Tibial artery (tissue), 4 donors: ENCODE results near the gene ALS2.

Source experiments
- DNase-seq, 2 donors: peaks; one replicate each; pipeline ENCODE4 v3.0.0-alpha.2; 2019
- H3K27ac ChIP-seq, 2 donors: fragments of 200-600 bp; sonication (generic) in 1 of 2; 1 replicate in 1 of 2; 2 replicates in 1 of 2; pipeline ENCODE4 v1.5.1; 2018 to 2019; ENCODE audit warnings: mild to moderate bottlenecking in 1 of 2
- H3K27me3 ChIP-seq, 2 donors: fragments of 200-600 bp; sonication (generic) in 1 of 2; one replicate each; pipeline versions ENCODE4 v1.5.1 to v1.6.0; 2016 to 2019
- H3K36me3 ChIP-seq, 3 donors: fragments of 200-600 bp; sonication (generic) in 2 of 3; one replicate each; pipeline ENCODE4 v1.5.1; 2016 to 2019; ENCODE audit warnings: mild to moderate bottlenecking in 2 of 3
- H3K4me1 ChIP-seq, 4 donors: fragments of 200-600 bp; sonication (generic) in 2 of 4; 1 replicate in 3 of 4; 2 replicates in 1 of 4; pipeline ENCODE4 v1.5.1; 2016 to 2019
- H3K4me3 ChIP-seq, 2 donors: fragments of 200-600 bp; sonication (generic) in 1 of 2; 1 replicate in 1 of 2; 2 replicates in 1 of 2; pipeline ENCODE4 v1.5.1; 2018 to 2019; ENCODE audit warnings: mild to moderate bottlenecking in 2 of 2
- H3K9me3 ChIP-seq, 3 donors: fragments of 200-600 bp; sonication (generic) in 1 of 3; one replicate each; pipeline ENCODE4 v1.5.1; 2016 to 2019
- intact Hi-C: fragments of 100-400 bp; cut with DNase I; formaldehyde crosslinking; loops from one replicate; pipeline ENCODE4 v1.15.0; 2023; ENCODE audit warnings: low total_unique reads
- TF ChIP-seq, protein P1 (sequence below), 2 experiments: fragments of 200-600 bp in 1 of 2; fragments of 450-650 bp in 1 of 2; IDR thresholded peaks; one replicate each; pipeline ENCODE4 v1.5.1; 2017 to 2019; ENCODE audit warnings: antibody characterized with exemption in 2 of 2, mild to moderate bottlenecking in 1 of 2, moderate library complexity in 1 of 2

ALS2 gene

DNA sequence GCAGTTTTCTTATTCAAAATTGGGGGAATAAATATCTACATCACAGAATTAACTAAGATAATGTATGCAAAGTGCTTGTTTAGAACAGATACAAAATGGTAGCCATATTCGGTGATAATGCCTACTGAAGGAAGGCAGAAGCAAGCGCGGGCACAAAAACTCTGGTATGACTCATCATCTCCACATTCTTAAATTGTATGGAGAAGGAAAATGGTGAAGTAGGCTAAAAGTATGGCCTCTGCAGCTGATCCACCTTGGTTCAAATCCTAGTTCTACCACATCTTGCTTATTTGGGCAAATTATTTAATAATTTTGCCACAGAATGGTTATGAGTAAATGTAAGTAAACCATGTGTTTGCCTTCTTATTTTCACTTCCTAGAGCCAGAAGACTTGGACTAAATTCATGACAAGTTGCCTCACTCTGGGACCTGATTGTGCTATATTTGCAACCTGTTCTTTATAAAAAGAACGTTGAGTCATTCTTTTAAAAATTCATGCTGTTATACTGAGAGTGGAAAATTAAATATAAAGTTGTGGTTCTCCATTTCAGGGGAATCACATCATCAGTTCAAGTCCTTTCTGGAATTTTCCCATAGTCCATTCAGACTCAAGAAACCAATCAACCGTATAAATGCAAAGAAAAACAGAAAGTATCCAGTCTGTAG is 16.6 kb upstream of the ALS2 start:
- DNase-seq = no peak
- Histone ChIP-seq H3K36me3 (no peaks in the 10 kb centered on the region), H3K4me1 (peaks cover 0 to 30% (median 1%) of the 10 kb centered on the region in 4 donors), H3K4me3 (peak overlapping the region in 1 of 2 donors; percentile 4), H3K27me3 (no peaks in the 10 kb centered on the region), H3K9me3 (no peaks in the 10 kb centered on the region), H3K27ac (peak overlapping the region; percentile 61 to 67)
- intact Hi-C loops = loop anchor here (5.0 kb wide), 3 partner anchors 60 to 380 kb away; no protein-coding TSS in a partner anchor
- TF ChIP-seq, protein P1, sequence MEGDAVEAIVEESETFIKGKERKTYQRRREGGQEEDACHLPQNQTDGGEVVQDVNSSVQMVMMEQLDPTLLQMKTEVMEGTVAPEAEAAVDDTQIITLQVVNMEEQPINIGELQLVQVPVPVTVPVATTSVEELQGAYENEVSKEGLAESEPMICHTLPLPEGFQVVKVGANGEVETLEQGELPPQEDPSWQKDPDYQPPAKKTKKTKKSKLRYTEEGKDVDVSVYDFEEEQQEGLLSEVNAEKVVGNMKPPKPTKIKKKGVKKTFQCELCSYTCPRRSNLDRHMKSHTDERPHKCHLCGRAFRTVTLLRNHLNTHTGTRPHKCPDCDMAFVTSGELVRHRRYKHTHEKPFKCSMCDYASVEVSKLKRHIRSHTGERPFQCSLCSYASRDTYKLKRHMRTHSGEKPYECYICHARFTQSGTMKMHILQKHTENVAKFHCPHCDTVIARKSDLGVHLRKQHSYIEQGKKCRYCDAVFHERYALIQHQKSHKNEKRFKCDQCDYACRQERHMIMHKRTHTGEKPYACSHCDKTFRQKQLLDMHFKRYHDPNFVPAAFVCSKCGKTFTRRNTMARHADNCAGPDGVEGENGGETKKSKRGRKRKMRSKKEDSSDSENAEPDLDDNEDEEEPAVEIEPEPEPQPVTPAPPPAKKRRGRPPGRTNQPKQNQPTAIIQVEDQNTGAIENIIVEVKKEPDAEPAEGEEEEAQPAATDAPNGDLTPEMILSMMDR (IDR thresholded peaks at IDR 0.05) = no peak

DNA sequence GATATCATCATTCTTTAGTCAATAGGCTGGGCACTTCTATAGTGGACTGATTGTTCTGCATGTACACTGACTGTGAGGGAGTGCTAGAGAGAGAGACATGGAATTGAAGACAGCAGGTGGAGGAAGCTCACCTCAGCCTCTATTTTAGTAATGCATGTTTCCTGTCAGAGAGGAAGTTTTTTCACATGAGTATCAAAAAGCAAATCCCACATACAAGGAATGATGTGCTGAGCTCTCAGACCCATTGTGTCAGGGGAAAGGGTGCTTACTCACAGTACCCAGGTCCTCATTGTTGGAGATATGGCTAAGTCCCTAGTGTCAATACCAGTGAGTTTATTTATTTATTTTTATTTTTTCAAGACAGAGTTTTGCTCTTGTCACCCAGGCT is 15.7 kb upstream of the ALS2 start:
- TF ChIP-seq, protein P1 (IDR thresholded peaks at IDR 0.05) = no peak
- Histone ChIP-seq H3K27me3 (no peaks in the 10 kb centered on the region), H3K4me3 (no peak overlapping the region), H3K4me1 (peaks cover 0 to 30% (median 1%) of the 10 kb centered on the region in 4 donors), H3K27ac (peak overlapping the region in 1 of 2 donors; percentile 67), H3K36me3 (no peaks in the 10 kb centered on the region), H3K9me3 (no peaks in the 10 kb centered on the region)
- intact Hi-C loops = loop anchor here (5.0 kb wide), 3 partner anchors 61 to 381 kb away; no protein-coding TSS in a partner anchor
- no peak for DNase-seq

- TF ChIP-seq, protein P1 (IDR thresholded peaks at IDR 0.05) = peak; percentile 62 to 69
- Histone ChIP-seq H3K27me3 (no peaks in the 10 kb centered on the region), H3K27ac (peak overlapping the region in 1 of 2 donors; percentile 67), H3K36me3 (no peaks in the 10 kb centered on the region), H3K4me1 (peaks cover 0 to 30% (median 1%) of the 10 kb centered on the region in 4 donors), H3K4me3 (no peak overlapping the region), H3K9me3 (no peaks in the 10 kb centered on the region)
- DNase-seq = no peak
- intact Hi-C loops = loop anchor here (5.0 kb wide), 3 partner anchors 61 to 381 kb away; no protein-coding TSS in a partner anchor
Observed at GRCh38 chr2:201795607-201796477, 15.1 kb upstream of the ALS2 start.

DNA sequence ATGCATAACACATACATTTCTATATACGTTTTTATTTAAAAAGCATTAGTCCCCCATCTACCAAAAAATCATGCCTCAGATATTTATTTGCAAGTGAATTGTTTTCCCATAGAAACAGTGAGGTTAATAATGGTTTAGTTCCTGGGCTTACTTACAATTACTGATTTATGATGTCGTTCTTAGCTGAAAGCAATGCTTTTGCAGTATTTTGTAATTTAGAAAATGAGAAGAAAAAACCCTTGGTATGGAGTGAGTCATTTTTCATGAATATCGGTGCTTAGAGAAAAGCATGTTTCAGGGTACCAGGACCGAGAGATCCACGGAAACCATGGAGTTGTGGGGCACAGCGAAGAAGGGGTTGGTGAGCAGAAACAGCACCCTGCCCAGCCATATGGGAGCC is 13.6 kb upstream of the ALS2 start:
- H3K9me3 ChIP-seq = no peaks in the 10 kb centered on the region
- TF ChIP-seq, protein P1 (IDR thresholded peaks at IDR 0.05) = no peak
- intact Hi-C loops = no loop called here

GRCh38 chr2:201793631-201794030 is 12.9 kb upstream of the ALS2 start:
- no peak for DNase-seq
- no peaks in the 10 kb centered on the region for H3K9me3 ChIP-seq
- no peak overlapping the region for H3K27ac ChIP-seq
- H3K4me3 ChIP-seq = no peak overlapping the region
- no peaks in the 10 kb centered on the region for H3K27me3 ChIP-seq
- intact Hi-C loops = no loop called here
- H3K4me1 ChIP-seq = peaks cover 0 to 24% (median 1%) of the 10 kb centered on the region in 4 donors
- TF ChIP-seq, protein P1 (IDR thresholded peaks at IDR 0.05) = no peak
- no peaks in the 10 kb centered on the region for H3K36me3 ChIP-seq

More for the DNA sequence above, 13.6 kb upstream of the ALS2 start:
- H3K27ac ChIP-seq = no peak overlapping the region
- no peaks in the 10 kb centered on the region for H3K27me3 ChIP-seq
- no peak overlapping the region for H3K4me3 ChIP-seq
- no peak for DNase-seq
- H3K4me1 ChIP-seq = peaks cover 0 to 30% (median 1%) of the 10 kb centered on the region in 4 donors
- no peaks in the 10 kb centered on the region for H3K36me3 ChIP-seq
